ENCODE data around the gene SNTN.

DNA sequence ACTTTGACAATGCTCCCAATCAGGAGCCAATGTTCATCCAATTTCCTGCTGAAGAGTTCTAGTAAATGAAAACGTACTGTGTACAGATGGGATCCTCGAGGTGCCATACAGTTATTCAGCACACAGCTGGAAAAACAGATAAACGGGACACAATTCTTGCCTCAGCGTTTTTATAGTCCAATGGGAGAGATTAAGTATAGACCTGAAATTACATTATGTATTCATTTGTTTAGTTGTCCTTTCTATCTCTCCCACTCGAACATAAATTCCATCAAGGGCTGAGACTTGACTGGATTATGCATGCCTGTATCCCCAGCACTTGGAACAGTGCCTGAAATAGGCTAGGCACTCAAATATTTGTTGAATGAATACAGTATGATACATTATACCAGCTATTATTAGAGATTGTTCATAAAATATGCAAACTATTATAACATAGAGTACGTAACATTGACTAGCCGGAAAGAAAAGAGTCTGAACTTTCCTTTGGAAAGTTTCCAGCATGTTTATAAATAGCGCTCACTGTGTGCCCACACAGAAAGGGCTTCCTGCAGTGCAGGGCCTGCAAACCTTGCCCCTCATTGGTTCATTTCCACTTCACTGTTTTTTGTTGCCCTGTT lies 27.4 kb upstream of the SNTN start:
- TF ChIP-seq CTCF (conservative IDR thresholded peaks at IDR 0.05; ENCODE audit: low read depth, low read length) = no peak
- TF ChIP-seq EZH2 (IDR thresholded peaks at IDR 0.05; ENCODE audit: borderline replicate concordance, low read depth, low read length, poor library complexity, severe bottlenecking) = no peak

All from A673 (cell line).